IMR-90 (cell line): ENCODE results near the gene AHNAK. TPM values are rescaled to one million over a fixed set of nuclear protein-coding genes. Genes with fewer than 3 reads are reported as not detected.
A peak's percentile ranks its signal among the peaks of the same experiment; 100 is the strongest.
"Not testable (repeated sequence)": the region's sequence is repeated elsewhere in the genome, so short reads cannot be mapped to it uniquely, and the experiment has no call there.

Experiments used
- ATAC-seq: fragments of 200-7000 bp; cut with Tn5 transposase; 2 replicates; pipeline ENCODE4 v1.9.1; 2020; ENCODE audit warnings: low read depth, mild to moderate bottlenecking, moderate library complexity
- BruUV-seq: library from RNA; stranded (reverse); fragments of 400-500 nt; replicated peaks from 2 replicates; lab custom pipeline; 2021; lab: Mats Ljungman, UMichigan
- CTCF ChIA-PET: fragments of 300-600 bp; formaldehyde crosslinking; extraction: SDS; loops from one replicate; lab custom pipeline; 2021; ENCODE audit warnings: antibody characterized with exemption; lab: Yijun Ruan, JAX
- POLR2A ChIA-PET: fragments of 300-600 bp; sonication (Branson Sonifier 250); formaldehyde crosslinking; loops from one replicate; lab custom pipeline; 2022; ENCODE audit warnings: antibody characterized with exemption; ENCODE audit not compliant: unreplicated experiment; lab: Charles Lee
- DNase-seq: peaks from one replicate; pipeline ENCODE4 v3.0.0; 2013
- H2AFZ ChIP-seq: replicated peaks from 2 replicates; pipeline ENCODE3; 2013; ENCODE audit warnings: low read length, mild to moderate bottlenecking; ENCODE audit not compliant: poor library complexity
- H2AK5ac ChIP-seq: 2 replicates; pipeline ENCODE4 v1.6.1; 2013; ENCODE audit warnings: low read depth, low read length, inconsistent platforms
- H2AK9ac ChIP-seq: replicated peaks from 2 replicates; pipeline ENCODE3; 2013; ENCODE audit warnings: mild to moderate bottlenecking, low read depth, low read length, moderate library complexity; ENCODE audit not compliant: poor library complexity
- H2BK120ac ChIP-seq: 2 replicates; pipeline ENCODE4 v1.6.1; 2013; ENCODE audit warnings: low read depth, low read length, inconsistent platforms
- H2BK15ac ChIP-seq: 3 replicates; pipeline ENCODE4 v1.6.1; 2013; ENCODE audit warnings: low read depth, low read length, inconsistent platforms
- H2BK20ac ChIP-seq: 2 replicates; pipeline ENCODE4 v1.6.1; 2013; ENCODE audit warnings: low read depth, mild to moderate bottlenecking, inconsistent platforms, low read length, moderate library complexity
- H2BK5ac ChIP-seq: 2 replicates; pipeline ENCODE4 v1.6.1; 2013; ENCODE audit warnings: mild to moderate bottlenecking, low read depth, low read length, inconsistent platforms; ENCODE audit not compliant: poor library complexity, severe bottlenecking
- H3K14ac ChIP-seq: replicated peaks from 2 replicates; pipeline ENCODE4 v1.6.1; 2013; ENCODE audit warnings: low read depth, low read length, inconsistent platforms
- H3K18ac ChIP-seq: 2 replicates; pipeline ENCODE4 v1.6.1; 2013; ENCODE audit warnings: low read depth, low read length, control low read depth
- H3K23ac ChIP-seq: 2 replicates; pipeline ENCODE4 v1.6.1; 2013; ENCODE audit warnings: low read depth, low read length, inconsistent platforms
- H3K27ac ChIP-seq: 2 replicates; pipeline ENCODE4 v1.5.1; 2013; ENCODE audit warnings: mild to moderate bottlenecking, control low read depth, low read length; ENCODE audit not compliant: insufficient read depth
- H3K27me3 ChIP-seq: 2 replicates; pipeline ENCODE4 v1.6.1; 2013; ENCODE audit warnings: low read length; ENCODE audit not compliant: control insufficient read depth, insufficient read depth
- H3K36me3 ChIP-seq: 2 replicates; pipeline ENCODE4 v1.6.1; 2013; ENCODE audit warnings: low read length, mixed read lengths; ENCODE audit not compliant: control insufficient read depth, insufficient read depth
- H3K4ac ChIP-seq: 2 replicates; pipeline ENCODE4 v1.6.1; 2013; ENCODE audit warnings: low read depth, low read length, inconsistent platforms
- H3K4me1 ChIP-seq: 2 replicates; pipeline ENCODE4 v1.6.1; 2013; ENCODE audit warnings: low read length, mixed read lengths; ENCODE audit not compliant: control insufficient read depth, insufficient read depth
- H3K4me2 ChIP-seq: 2 replicates; pipeline ENCODE4 v1.6.1; 2013; ENCODE audit warnings: low read depth, mild to moderate bottlenecking, control low read depth, low read length, moderate library complexity
- H3K4me3 ChIP-seq: 2 replicates; pipeline ENCODE4 v1.5.1; 2013; ENCODE audit warnings: low read depth, mild to moderate bottlenecking, control low read depth, low read length, moderate library complexity; ENCODE audit not compliant: insufficient read depth
- H3K56ac ChIP-seq: 2 replicates; pipeline ENCODE4 v1.6.1; 2013; ENCODE audit warnings: low read length, inconsistent platforms; ENCODE audit not compliant: insufficient read depth; ENCODE audit errors: extremely low read depth
- H3K79me1 ChIP-seq, 2 experiments: 2 replicates each; pipeline ENCODE4 v1.6.1; 2013; ENCODE audit warnings: low read length in 2 of 2, inconsistent platforms in 1 of 2, low read depth in 1 of 2
- H3K9ac ChIP-seq: 2 replicates; pipeline ENCODE4 v1.6.1; 2013; ENCODE audit warnings: low read depth, low read length, control low read depth
- H3K9me1 ChIP-seq: 2 replicates; pipeline ENCODE4 v1.6.1; 2013; ENCODE audit warnings: low read length, inconsistent platforms; ENCODE audit not compliant: insufficient read depth
- H3K9me3 ChIP-seq: 2 replicates; pipeline ENCODE4 v1.6.1; 2013; ENCODE audit warnings: low read length; ENCODE audit not compliant: control insufficient read depth, insufficient read depth
- H4K20me1 ChIP-seq: 2 replicates; pipeline ENCODE4 v1.6.1; 2013; ENCODE audit warnings: low read length, inconsistent platforms; ENCODE audit not compliant: insufficient read depth
- H4K5ac ChIP-seq: 2 replicates; pipeline ENCODE4 v1.6.1; 2013; ENCODE audit warnings: mild to moderate bottlenecking, low read depth, low read length, control low read depth
- H4K8ac ChIP-seq, 2 experiments: 2 replicates each; pipeline ENCODE4 v1.6.1; 2013; ENCODE audit warnings: low read depth in 2 of 2, low read length in 2 of 2, control low read depth in 1 of 2, inconsistent platforms in 1 of 2
- H4K91ac ChIP-seq: 2 replicates; pipeline ENCODE4 v1.6.1; 2013; ENCODE audit warnings: low read depth, low read length, inconsistent platforms; ENCODE audit not compliant: insufficient read depth
- CEBPB ChIP-seq: IDR thresholded peaks from 2 replicates; pipeline ENCODE4 v1.6.1; 2012; ENCODE audit warnings: low read depth, low read length, improper control_type of control experiment
- CHD1 ChIP-seq: IDR thresholded peaks from 2 replicates; pipeline ENCODE4 v1.6.1; 2012; ENCODE audit warnings: low read depth, low read length, improper control_type of control experiment
- MAFK ChIP-seq: IDR thresholded peaks from 2 replicates; pipeline ENCODE4 v1.6.1; 2012; ENCODE audit warnings: low read depth, low read length, improper control_type of control experiment
- MXI1 ChIP-seq: IDR thresholded peaks from 2 replicates; pipeline ENCODE4 v1.6.1; 2012; ENCODE audit warnings: low read depth, mild to moderate bottlenecking, low read length, moderate library complexity, borderline replicate concordance
- POLR2A ChIP-seq: IDR thresholded peaks from 2 replicates; pipeline ENCODE4 v1.6.1; 2012; ENCODE audit warnings: mild to moderate bottlenecking, low read depth, low read length
- RCOR1 ChIP-seq: IDR thresholded peaks from 2 replicates; pipeline ENCODE4 v1.6.1; 2012; ENCODE audit warnings: mild to moderate bottlenecking, low read length, improper control_type of control experiment; ENCODE audit not compliant: insufficient replicate concordance
- SMC3 ChIP-seq: fragments of 150-350 bp; IDR thresholded peaks from 2 replicates; pipeline ENCODE4 v1.6.1; 2016; ENCODE audit warnings: low read depth, mild to moderate bottlenecking, antibody characterized with exemption, low read length, moderate library complexity
- WGBS, 2 experiments: methylation state at CpG; one replicate each; pipeline versions ENCODE4 v1.1.5 to v1.1.7; 2013; ENCODE audit warnings: missing lambda C conversion rate in 2 of 2; ENCODE audit not compliant: insufficient read length in 1 of 2; ENCODE audit errors: extremely low coverage in 2 of 2; 5-methylcytosine and 5-hydroxymethylcytosine counted together
- dilution Hi-C: fragments of 300-500 bp; cut with HindIII; formaldehyde crosslinking; loops from one replicate; pipeline ENCODE4 v1.14.3; 2018; ENCODE audit warnings: low sequenced_read_pairs; ENCODE audit not compliant: unreplicated experiment
- in situ Hi-C: fragments of 300-500 bp; cut with MboI; formaldehyde crosslinking; loops from 3 replicates; pipeline ENCODE4 v1.14.3; 2019; ENCODE audit warnings: low sequenced_read_pairs, inconsistent platforms, mixed read lengths
- intact Hi-C: fragments of 100-400 bp; cut with micrococcal nuclease; formaldehyde crosslinking; loops from 2 replicates; pipeline ENCODE4 v1.10.0; 2022
- polyA plus RNA-seq, 3 experiments: library from polyadenylated mRNA; depleted of rRNA; stranded (reverse); fragments of >200 nt; gene quantifications; 2 replicates each; pipeline ENCODE4 v1.2.3, GENCODE V29; 2012; ENCODE audit warnings: low replicate concordance in 1 of 3
- total RNA-seq: library from RNA; depleted of rRNA; stranded (reverse); fragments of >200 nt; gene quantifications from 2 replicates; pipeline ENCODE4 v1.2.3, GENCODE V29; 2012

The AHNAK gene
- total and polyA plus RNA-seq, 2 of the 4 experiments (the other 2 are of a cell fraction), result 95.1 to 695 TPM

- TF ChIP-seq CEBPB (no peak), CHD1 (no peak), SMC3 (no peak), MAFK (no peak), RCOR1 (no peak), POLR2A (no peak), MXI1 (no peak)
- ChIA-PET CTCF (interaction anchor here (1.4 kb wide), 1 partner anchor 75 kb away, joined by 5 read pairs; no protein-coding TSS in a partner anchor), POLR2A (no interaction called here)
- peak overlapping the region; percentile 20 for H2AK5ac ChIP-seq
- in situ Hi-C loops, result no loop called here
- no peak overlapping the region for H4K8ac ChIP-seq
- H3K9me1 ChIP-seq, result peaks cover 13% of the 10 kb centered on the region
- no peak overlapping the region; the same call in 1 of the 2 replicates for H4K5ac ChIP-seq
- H2BK5ac ChIP-seq, result no peak overlapping the region
- no peak overlapping the region for H3K4me3 ChIP-seq
- 92% methylated on average over 9 of the region's 12 CpGs; no CpG with 5 or more reads in 1 of the 2 experiments for WGBS, 2 experiments
- H2AFZ ChIP-seq, result peak overlapping the region; percentile 1
- no peak overlapping the region for H3K27ac ChIP-seq
- no peaks in the 10 kb centered on the region for H3K9me3 ChIP-seq
- no peaks in the 10 kb centered on the region for H3K27me3 ChIP-seq
- no peak overlapping the region for H3K9ac ChIP-seq
- peaks cover 14% of the 10 kb centered on the region for H3K4me1 ChIP-seq
- H4K20me1 ChIP-seq, result no peaks in the 10 kb centered on the region
- no peaks in the 10 kb centered on the region for H3K36me3 ChIP-seq
- intact Hi-C loops, result no loop called here
- H3K14ac ChIP-seq, result no peak overlapping the region
- H3K4me2 ChIP-seq, result no peak overlapping the region
- peak overlapping the region; percentile 14; the same call in 1 of the 2 replicates for H3K4ac ChIP-seq
- H3K23ac ChIP-seq, result no peak overlapping the region
- no peak overlapping the region for H2BK120ac ChIP-seq
- ATAC-seq, result no peak
- H2AK9ac ChIP-seq, result no peak overlapping the region
- 0 out of 2 replicates have a peak overlapping the region, but pooled peaks have one; percentile 36 for H4K91ac ChIP-seq
- no peak overlapping the region for H2BK20ac ChIP-seq
- H2BK15ac ChIP-seq, result 0 out of 3 replicates have a peak overlapping the region, but pooled peaks have one; percentile 35
- dilution Hi-C loops, result no loop called here
- H3K56ac ChIP-seq, result no peak overlapping the region
- peaks cover 0 to 4% of the 10 kb centered on the region in 2 experiments; a peak in 1 of 4 replicates for H3K79me1 ChIP-seq
- H3K18ac ChIP-seq, result peak overlapping the region; percentile 33; the same call in 1 of the 2 replicates
- DNase-seq, result no peak
- BruUV-seq, result no TSS peak
Observed at GRCh38 chr11:62499944-62500649, 46.5 kb downstream of the AHNAK start.

DNA sequence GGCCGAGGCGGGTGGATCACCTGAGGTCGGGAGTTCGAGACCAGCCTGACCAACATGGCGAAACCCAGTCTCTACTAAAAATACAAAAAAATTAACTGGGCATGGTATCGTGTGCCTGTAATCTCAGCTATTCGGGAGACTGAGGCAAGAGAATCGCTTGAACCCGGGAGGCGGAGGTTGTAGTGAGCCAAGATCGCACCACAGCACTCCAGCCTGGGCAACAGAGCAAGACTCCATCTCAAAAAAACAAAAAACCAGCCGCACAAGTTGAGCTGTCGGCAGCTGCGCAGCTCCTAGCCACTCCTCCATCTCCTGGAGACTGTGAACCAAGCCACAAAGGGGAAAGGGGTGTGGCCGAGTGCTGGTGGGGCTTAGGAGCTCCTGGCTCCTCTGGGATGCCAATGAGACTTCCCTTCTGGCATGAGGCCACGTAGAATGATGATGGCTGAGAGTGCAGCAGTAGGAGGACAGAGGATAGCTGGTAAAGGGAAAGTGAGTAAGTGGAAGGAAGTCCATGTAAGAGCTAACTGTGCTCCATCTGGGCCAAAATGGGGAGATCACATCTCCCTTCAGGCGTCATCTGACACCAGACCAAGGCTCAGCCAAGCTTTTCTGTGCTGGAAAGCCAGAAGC is 47.2 kb downstream of the AHNAK start:
- Histone ChIP-seq H3K4me1 (peaks cover 14% of the 10 kb centered on the region), H3K9me1 (peaks cover 13% of the 10 kb centered on the region), H2AFZ (peak overlapping the region; percentile 1)
- H3K14ac ChIP-seq, H4K91ac ChIP-seq, dilution Hi-C loops, H2BK15ac ChIP-seq, H2BK5ac ChIP-seq, H3K36me3 ChIP-seq, H3K4me3 ChIP-seq, H2AK9ac ChIP-seq, BruUV-seq, H2AK5ac ChIP-seq, H3K27ac ChIP-seq, H2BK20ac ChIP-seq, intact Hi-C loops, POLR2A ChIA-PET, H2BK120ac ChIP-seq, H3K4me2 ChIP-seq, H4K8ac ChIP-seq, H3K9ac ChIP-seq, H3K79me1 ChIP-seq, H3K18ac ChIP-seq, in situ Hi-C loops, H3K4ac ChIP-seq, H3K9me3 ChIP-seq, H3K23ac ChIP-seq, H3K27me3 ChIP-seq, H4K5ac ChIP-seq, H3K56ac ChIP-seq, H4K20me1 ChIP-seq: not testable (repeated sequence)
- ATAC-seq (peak; percentile 51), DNase-seq (peak; percentile 48)
- CTCF ChIA-PET, result interaction anchor here (1.4 kb wide), 1 partner anchor 75 kb away, joined by 5 read pairs; no protein-coding TSS in a partner anchor
- 77% methylated on average over 5 of the region's 17 CpGs; no CpG with 5 or more reads in 1 of the 2 experiments for WGBS, 2 experiments
